H1 (cell line): ENCODE data around the gene SENP7.

ENCODE experiments used
- CTCF ChIP-seq, 3 experiments: IDR thresholded peaks; 1 replicate in 2 of 3; 2 replicates in 1 of 3; pipeline versions ENCODE4 v1.5.1 to v1.6.1; 2011; ENCODE audit warnings: low read length in 3 of 3, mild to moderate bottlenecking in 3 of 3, inconsistent platforms in 2 of 3, low read depth in 1 of 3, moderate library complexity in 1 of 3; ENCODE audit not compliant: insufficient read depth in 1 of 3; ENCODE audit errors: control extremely low read depth in 1 of 3
- EGR1 ChIP-seq: IDR thresholded peaks from 2 replicates; pipeline ENCODE4 v1.6.1; 2011; ENCODE audit warnings: low read depth, low read length, borderline replicate concordance
- JUN ChIP-seq: IDR thresholded peaks from 2 replicates; pipeline ENCODE4 v1.6.1; 2011; ENCODE audit warnings: low read depth, mild to moderate bottlenecking, improper control_type of control experiment, low read length
- RAD21 ChIP-seq, 2 experiments: IDR thresholded peaks in 1 of 2; conservative IDR thresholded peaks in 1 of 2; 2 replicates each; pipeline ENCODE4 v1.6.1; 2011; ENCODE audit warnings: low read depth in 2 of 2, low read length in 2 of 2, improper control_type of control experiment in 1 of 2, inconsistent platforms in 1 of 2, mild to moderate bottlenecking in 1 of 2, moderate library complexity in 1 of 2
- RXRA ChIP-seq: IDR thresholded peaks from 2 replicates; pipeline ENCODE4 v1.6.1; 2011; ENCODE audit warnings: low read depth, mild to moderate bottlenecking, low read length, moderate library complexity; ENCODE audit not compliant: insufficient read depth
- SP1 ChIP-seq: IDR thresholded peaks from 2 replicates; pipeline ENCODE4 v1.6.1; 2011; ENCODE audit warnings: low read depth, low read length
- TAF1 ChIP-seq: IDR thresholded peaks from 2 replicates; pipeline ENCODE4 v1.6.1; 2011; ENCODE audit warnings: mild to moderate bottlenecking, low read depth, low read length
- TEAD4 ChIP-seq: IDR thresholded peaks from 2 replicates; pipeline ENCODE4 v1.6.1; 2012; ENCODE audit warnings: low read depth, low read length, inconsistent platforms, mixed read lengths

- TF ChIP-seq SP1: no peak
- TF ChIP-seq CTCF (IDR thresholded peaks at IDR 0.05; ENCODE audit: control extremely low read depth in 1 of 3, insufficient read depth in 1 of 3, low read depth in 1 of 3, low read length in 3 of 3): no peak
- TF ChIP-seq RAD21 (IDR thresholded peaks at IDR 0.05 in 1 of 2, conservative IDR thresholded peaks at IDR 0.05 in 1 of 2; ENCODE audit: low read depth in 2 of 2, low read length in 2 of 2): no peak
- no peak for TF ChIP-seq TAF1
- no peak for TF ChIP-seq RXRA
- TF ChIP-seq EGR1: no peak
- no peak for TF ChIP-seq JUN
- no peak for TF ChIP-seq TEAD4
Measured at GRCh38 chr3:101497803-101498202, 15.2 kb downstream of the SENP7 start.
